Measurements from ENCODE around the gene FLNC.

FLNC gene

GRCh38 chr7:128849804-128850490 is 19.7 kb downstream of the FLNC start:
- TF ChIP-seq, protein P1, sequence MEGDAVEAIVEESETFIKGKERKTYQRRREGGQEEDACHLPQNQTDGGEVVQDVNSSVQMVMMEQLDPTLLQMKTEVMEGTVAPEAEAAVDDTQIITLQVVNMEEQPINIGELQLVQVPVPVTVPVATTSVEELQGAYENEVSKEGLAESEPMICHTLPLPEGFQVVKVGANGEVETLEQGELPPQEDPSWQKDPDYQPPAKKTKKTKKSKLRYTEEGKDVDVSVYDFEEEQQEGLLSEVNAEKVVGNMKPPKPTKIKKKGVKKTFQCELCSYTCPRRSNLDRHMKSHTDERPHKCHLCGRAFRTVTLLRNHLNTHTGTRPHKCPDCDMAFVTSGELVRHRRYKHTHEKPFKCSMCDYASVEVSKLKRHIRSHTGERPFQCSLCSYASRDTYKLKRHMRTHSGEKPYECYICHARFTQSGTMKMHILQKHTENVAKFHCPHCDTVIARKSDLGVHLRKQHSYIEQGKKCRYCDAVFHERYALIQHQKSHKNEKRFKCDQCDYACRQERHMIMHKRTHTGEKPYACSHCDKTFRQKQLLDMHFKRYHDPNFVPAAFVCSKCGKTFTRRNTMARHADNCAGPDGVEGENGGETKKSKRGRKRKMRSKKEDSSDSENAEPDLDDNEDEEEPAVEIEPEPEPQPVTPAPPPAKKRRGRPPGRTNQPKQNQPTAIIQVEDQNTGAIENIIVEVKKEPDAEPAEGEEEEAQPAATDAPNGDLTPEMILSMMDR (conservative IDR thresholded peaks at IDR 0.05; ENCODE audit: low read length): no peak
- TF ChIP-seq EZH2phosphoT487 (IDR thresholded peaks at IDR 0.05; ENCODE audit: borderline replicate concordance): no peak
- no peaks in the 10 kb centered on the region for H3K79me2 ChIP-seq (ENCODE audit: insufficient read depth, low read length)
- no peak overlapping the region for H2AFZ ChIP-seq (ENCODE audit: low read length)
- no peaks in the 10 kb centered on the region for H4K20me1 ChIP-seq (ENCODE audit: insufficient read depth, low read length, poor library complexity, severe bottlenecking)
- no peaks in the 10 kb centered on the region for H3F3A ChIP-seq (ENCODE audit: low read depth)
- H3K9ac ChIP-seq (ENCODE audit: low read depth, low read length, poor library complexity, severe bottlenecking): no peak overlapping the region
- no peaks in the 10 kb centered on the region for H3K27me3 ChIP-seq (ENCODE audit: insufficient read depth, low read length, poor library complexity, severe bottlenecking)
- H3K4me3 ChIP-seq (ENCODE audit: low read length, poor library complexity, severe bottlenecking): no peak overlapping the region
- no peaks in the 10 kb centered on the region for H3K9me2 ChIP-seq (replicated peaks; ENCODE audit: low read depth, low read length)
- no peaks in the 10 kb centered on the region for H3K4me1 ChIP-seq (ENCODE audit: insufficient read depth, low read length, poor library complexity, severe bottlenecking)
- H3K9me3 ChIP-seq (ENCODE audit: insufficient read depth, low read depth, low read length): no peaks in the 10 kb centered on the region
- H3K4me2 ChIP-seq (ENCODE audit: low read depth, low read length, poor library complexity, severe bottlenecking): no peak overlapping the region
- no peaks in the 10 kb centered on the region for H3K36me3 ChIP-seq (ENCODE audit: insufficient read depth, low read length)

- Histone ChIP-seq H3K9me2 (replicated peaks; ENCODE audit: low read depth, low read length) (no peaks in the 10 kb centered on the region), H3K36me3 (ENCODE audit: insufficient read depth, low read length) (no peaks in the 10 kb centered on the region), H3K9ac (ENCODE audit: low read depth, low read length, poor library complexity, severe bottlenecking) (no peak overlapping the region), H3K9me3 (ENCODE audit: insufficient read depth, low read depth, low read length) (no peaks in the 10 kb centered on the region), H3F3A (ENCODE audit: low read depth) (no peaks in the 10 kb centered on the region), H3K4me1 (ENCODE audit: insufficient read depth, low read length, poor library complexity, severe bottlenecking) (no peaks in the 10 kb centered on the region), H4K20me1 (ENCODE audit: insufficient read depth, low read length, poor library complexity, severe bottlenecking) (no peaks in the 10 kb centered on the region), H3K4me2 (ENCODE audit: low read depth, low read length, poor library complexity, severe bottlenecking) (no peak overlapping the region), H3K4me3 (ENCODE audit: low read length, poor library complexity, severe bottlenecking) (no peak overlapping the region), H3K79me2 (ENCODE audit: insufficient read depth, low read length) (no peaks in the 10 kb centered on the region), H2AFZ (ENCODE audit: low read length) (no peak overlapping the region), H3K27me3 (ENCODE audit: insufficient read depth, low read length, poor library complexity, severe bottlenecking) (no peaks in the 10 kb centered on the region)
- TF ChIP-seq, protein P1 (conservative IDR thresholded peaks at IDR 0.05; ENCODE audit: low read length): no peak
- TF ChIP-seq EZH2phosphoT487 (IDR thresholded peaks at IDR 0.05; ENCODE audit: borderline replicate concordance): no peak
Measured at GRCh38 chr7:128852537-128853254, 22.5 kb downstream of the FLNC start.

GRCh38 chr7:128853799-128854198 is 23.6 kb downstream of the FLNC start:
- Histone ChIP-seq H4K20me1 (ENCODE audit: insufficient read depth, low read length, poor library complexity, severe bottlenecking) (no peaks in the 10 kb centered on the region), H3K4me3 (ENCODE audit: low read length, poor library complexity, severe bottlenecking) (no peak overlapping the region), H3K9me3 (ENCODE audit: insufficient read depth, low read depth, low read length) (no peaks in the 10 kb centered on the region), H3F3A (ENCODE audit: low read depth) (no peaks in the 10 kb centered on the region), H3K79me2 (ENCODE audit: insufficient read depth, low read length) (no peaks in the 10 kb centered on the region), H3K36me3 (ENCODE audit: insufficient read depth, low read length) (no peaks in the 10 kb centered on the region), H2AFZ (ENCODE audit: low read length) (no peak overlapping the region), H3K9ac (ENCODE audit: low read depth, low read length, poor library complexity, severe bottlenecking) (no peak overlapping the region), H3K4me2 (ENCODE audit: low read depth, low read length, poor library complexity, severe bottlenecking) (no peak overlapping the region), H3K4me1 (ENCODE audit: insufficient read depth, low read length, poor library complexity, severe bottlenecking) (no peaks in the 10 kb centered on the region), H3K9me2 (replicated peaks; ENCODE audit: low read depth, low read length) (no peaks in the 10 kb centered on the region), H3K27me3 (ENCODE audit: insufficient read depth, low read length, poor library complexity, severe bottlenecking) (no peaks in the 10 kb centered on the region)
- TF ChIP-seq, protein P1 (conservative IDR thresholded peaks at IDR 0.05; ENCODE audit: low read length): no peak
- no peak for TF ChIP-seq EZH2phosphoT487 (IDR thresholded peaks at IDR 0.05; ENCODE audit: borderline replicate concordance)
